ENCODE data around the gene PLK2. TPM values are rescaled to one million over a fixed set of nuclear protein-coding genes. Genes with fewer than 3 reads are reported as not detected.

The PLK2 gene
- polyA plus RNA-seq, 2 donors = 21.5 to 24.4 TPM

DNA sequence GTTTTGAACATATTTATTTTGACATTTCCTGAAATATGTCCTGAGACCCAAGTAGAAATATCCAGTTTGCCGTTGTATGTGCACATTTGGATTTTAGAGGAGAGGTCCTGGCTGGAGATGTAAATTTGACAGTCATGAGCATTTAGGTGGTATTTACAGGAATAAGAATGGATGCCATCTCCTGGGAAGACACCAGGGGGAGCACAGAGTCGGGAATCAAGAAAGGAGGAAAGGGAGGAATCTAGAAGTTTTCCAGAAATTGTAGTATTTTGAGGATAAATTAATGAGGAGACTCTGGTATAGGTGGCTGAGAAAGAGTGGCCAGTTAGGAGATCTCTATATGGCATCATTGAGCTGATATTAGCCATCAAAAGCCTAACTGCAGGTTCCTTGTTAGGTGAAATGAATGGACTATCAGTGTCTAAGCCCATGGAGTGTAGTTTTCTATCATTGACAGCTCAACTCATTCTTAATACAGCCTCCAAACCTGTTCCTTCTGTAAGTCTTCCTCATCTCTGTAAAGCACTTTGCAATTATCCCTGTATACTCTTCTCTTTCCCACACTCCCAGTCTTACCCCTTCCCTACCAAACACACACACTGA is 38.6 kb upstream of the PLK2 start:
- Histone ChIP-seq H3K4me1 (ENCODE audit: control insufficient read depth in 2 of 2, insufficient read depth in 2 of 2, low read length in 1 of 2) (no peaks in the 10 kb centered on the region), H3K27me3 (ENCODE audit: control insufficient read depth in 1 of 2, insufficient read depth in 2 of 2, low read length in 2 of 2) (no peaks in the 10 kb centered on the region), H3K27ac (ENCODE audit: low read depth in 2 of 2, low read length in 1 of 2) (no peak overlapping the region), H3K9me3 (ENCODE audit: control insufficient read depth in 2 of 2, insufficient read depth in 1 of 2, low read depth in 1 of 2, low read length in 1 of 2) (no peaks in the 10 kb centered on the region), H3K4me3 (ENCODE audit: low read depth in 1 of 2, low read length in 2 of 2) (no peak overlapping the region), H3K36me3 (ENCODE audit: control insufficient read depth in 2 of 2, insufficient read depth in 2 of 2, low read length in 1 of 2) (no peaks in the 10 kb centered on the region)
- whole genome bisulfite sequencing, 2 donors = 14 to 20% methylated on average over 2 of the region's 2 CpGs

GRCh38 chr5:58497921-58498320 is 38.0 kb upstream of the PLK2 start:
- Histone ChIP-seq H3K27me3 (ENCODE audit: control insufficient read depth in 1 of 2, insufficient read depth in 2 of 2, low read length in 2 of 2) (no peaks in the 10 kb centered on the region), H3K27ac (ENCODE audit: low read depth in 2 of 2, low read length in 1 of 2) (no peak overlapping the region), H3K4me1 (ENCODE audit: control insufficient read depth in 2 of 2, insufficient read depth in 2 of 2, low read length in 1 of 2) (no peaks in the 10 kb centered on the region)

DNA sequence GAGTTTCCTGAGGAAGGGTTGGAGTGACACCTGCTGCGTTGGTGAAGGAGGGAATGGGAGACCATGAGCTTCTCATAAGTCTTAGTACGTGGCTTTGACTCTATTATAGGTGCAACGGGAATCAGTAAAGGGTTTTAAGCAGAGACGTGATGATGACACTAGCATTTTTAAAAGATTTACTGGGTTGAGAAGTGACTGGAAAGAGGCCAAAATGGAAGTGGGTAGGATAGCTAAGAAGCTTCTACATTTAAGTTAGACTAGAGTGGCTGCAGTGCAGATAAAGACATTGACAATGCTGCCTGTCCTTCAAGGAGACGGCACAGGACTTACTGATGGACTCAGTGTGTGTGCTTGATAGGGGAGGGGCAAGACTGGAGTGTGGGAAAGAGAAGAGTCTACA is 37.5 kb upstream of the PLK2 start:
- WGBS, 2 donors = 70 to 84% methylated on average over 5 of the region's 5 CpGs
- no peaks in the 10 kb centered on the region for H3K9me3 ChIP-seq (ENCODE audit: control insufficient read depth in 2 of 2, insufficient read depth in 1 of 2, low read depth in 1 of 2, low read length in 1 of 2)
- no peak overlapping the region for H3K4me3 ChIP-seq (ENCODE audit: low read depth in 1 of 2, low read length in 2 of 2)
- no peaks in the 10 kb centered on the region for H3K4me1 ChIP-seq (ENCODE audit: control insufficient read depth in 2 of 2, insufficient read depth in 2 of 2, low read length in 1 of 2)
- no peak overlapping the region for H3K27ac ChIP-seq (ENCODE audit: low read depth in 2 of 2, low read length in 1 of 2)
- no peaks in the 10 kb centered on the region for H3K27me3 ChIP-seq (ENCODE audit: control insufficient read depth in 1 of 2, insufficient read depth in 2 of 2, low read length in 2 of 2)
- no peaks in the 10 kb centered on the region for H3K36me3 ChIP-seq (ENCODE audit: control insufficient read depth in 2 of 2, insufficient read depth in 2 of 2, low read length in 1 of 2)

More at GRCh38 chr5:58497921-58498320, 38.0 kb upstream of the PLK2 start:
- no peaks in the 10 kb centered on the region for H3K36me3 ChIP-seq (ENCODE audit: control insufficient read depth in 2 of 2, insufficient read depth in 2 of 2, low read length in 1 of 2)
- H3K4me3 ChIP-seq (ENCODE audit: low read depth in 1 of 2, low read length in 2 of 2) = no peak overlapping the region
- no peaks in the 10 kb centered on the region for H3K9me3 ChIP-seq (ENCODE audit: control insufficient read depth in 2 of 2, insufficient read depth in 1 of 2, low read depth in 1 of 2, low read length in 1 of 2)

- no peak overlapping the region for H3K4me3 ChIP-seq (ENCODE audit: low read depth in 1 of 2, low read length in 2 of 2)
- H3K27ac ChIP-seq (ENCODE audit: low read depth in 2 of 2, low read length in 1 of 2) = no peak overlapping the region
- H3K9me3 ChIP-seq (ENCODE audit: control insufficient read depth in 2 of 2, insufficient read depth in 1 of 2, low read depth in 1 of 2, low read length in 1 of 2) = no peaks in the 10 kb centered on the region
- 65 to 69% methylated on average over 3 of the region's 3 CpGs for WGBS, 2 donors
- no peaks in the 10 kb centered on the region for H3K36me3 ChIP-seq (ENCODE audit: control insufficient read depth in 2 of 2, insufficient read depth in 2 of 2, low read length in 1 of 2)
- no peaks in the 10 kb centered on the region for H3K27me3 ChIP-seq (ENCODE audit: control insufficient read depth in 1 of 2, insufficient read depth in 2 of 2, low read length in 2 of 2)
- H3K4me1 ChIP-seq (ENCODE audit: control insufficient read depth in 2 of 2, insufficient read depth in 2 of 2, low read length in 1 of 2) = no peaks in the 10 kb centered on the region
These were observed 36.6 kb upstream of the PLK2 start for GRCh38 chr5:58496488-58496887.

GRCh38 chr5:58493141-58493540 is 33.3 kb upstream of the PLK2 start:
- Histone ChIP-seq H3K4me1 (ENCODE audit: control insufficient read depth in 2 of 2, insufficient read depth in 2 of 2, low read length in 1 of 2) (no peaks in the 10 kb centered on the region), H3K36me3 (ENCODE audit: control insufficient read depth in 2 of 2, insufficient read depth in 2 of 2, low read length in 1 of 2) (no peaks in the 10 kb centered on the region), H3K4me3 (ENCODE audit: low read depth in 1 of 2, low read length in 2 of 2) (no peak overlapping the region), H3K27ac (ENCODE audit: low read depth in 2 of 2, low read length in 1 of 2) (no peak overlapping the region), H3K27me3 (ENCODE audit: control insufficient read depth in 1 of 2, insufficient read depth in 2 of 2, low read length in 2 of 2) (no peaks in the 10 kb centered on the region), H3K9me3 (ENCODE audit: control insufficient read depth in 2 of 2, insufficient read depth in 1 of 2, low read depth in 1 of 2, low read length in 1 of 2) (no peaks in the 10 kb centered on the region)

GRCh38 chr5:58491216-58491892 is 31.5 kb upstream of the PLK2 start, which contains the start of gene GAPT:
TSS of gene GAPT (plus strand) at chr5:58491435. CDS start at chr5:58494537, 3,102 bp downstream.
- H3K27ac ChIP-seq (ENCODE audit: low read depth in 2 of 2, low read length in 1 of 2) = no peak within 1 kb of the TSS
- no peaks in the 10 kb centered on the region for H3K4me1 ChIP-seq (ENCODE audit: control insufficient read depth in 2 of 2, insufficient read depth in 2 of 2, low read length in 1 of 2)

GRCh38 chr5:58490402-58491050 is 30.6 kb upstream of the PLK2 start:
- WGBS, 2 donors = 61 to 65% methylated on average over 4 of the region's 4 CpGs
- Histone ChIP-seq H3K27me3 (ENCODE audit: control insufficient read depth in 1 of 2, insufficient read depth in 2 of 2, low read length in 2 of 2) (peaks cover 0 to under 1% of the 10 kb centered on the region in 2 donors), H3K27ac (ENCODE audit: low read depth in 2 of 2, low read length in 1 of 2) (no peak overlapping the region)

More at GRCh38 chr5:58491216-58491892, 31.5 kb upstream of the PLK2 start, which contains the start of gene GAPT:
- H3K9me3 ChIP-seq (ENCODE audit: control insufficient read depth in 2 of 2, insufficient read depth in 1 of 2, low read depth in 1 of 2, low read length in 1 of 2) = no peaks in the 10 kb centered on the region
- H3K27me3 ChIP-seq (ENCODE audit: control insufficient read depth in 1 of 2, insufficient read depth in 2 of 2, low read length in 2 of 2) = no peaks in the 10 kb centered on the region
- H3K36me3 ChIP-seq (ENCODE audit: control insufficient read depth in 2 of 2, insufficient read depth in 2 of 2, low read length in 1 of 2) = no peaks in the 10 kb centered on the region
- no peak within 1 kb of the TSS for H3K4me3 ChIP-seq (ENCODE audit: low read depth in 1 of 2, low read length in 2 of 2)
- 61 to 70% methylated on average over 6 of the region's 6 CpGs for WGBS, 2 donors

DNA sequence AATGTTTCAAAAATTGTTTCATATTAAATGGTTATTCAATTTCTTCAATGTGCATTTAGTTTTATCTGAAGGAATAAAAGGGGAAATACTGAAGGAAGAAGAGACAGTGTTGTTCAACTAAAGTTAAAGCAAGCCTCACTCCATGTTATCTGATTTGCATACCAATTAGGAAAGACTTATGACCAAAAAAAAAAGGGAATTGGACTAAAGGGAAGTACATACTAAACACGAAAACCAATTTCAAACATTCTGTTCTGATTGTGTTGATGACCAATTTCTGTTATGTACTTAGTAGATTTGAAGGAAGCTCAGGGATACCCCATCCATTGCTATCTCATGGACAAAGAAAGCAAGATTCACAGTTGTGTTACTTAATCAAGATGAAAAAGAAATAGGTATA is 26.4 kb upstream of the PLK2 start:
- no peak overlapping the region for H3K4me3 ChIP-seq (ENCODE audit: low read depth in 1 of 2, low read length in 2 of 2)
- peaks cover 0 to 13% of the 10 kb centered on the region in 2 donors for H3K9me3 ChIP-seq (ENCODE audit: control insufficient read depth in 2 of 2, insufficient read depth in 1 of 2, low read depth in 1 of 2, low read length in 1 of 2)
- H3K27ac ChIP-seq (ENCODE audit: low read depth in 2 of 2, low read length in 1 of 2) = no peak overlapping the region
- no peaks in the 10 kb centered on the region for H3K4me1 ChIP-seq (ENCODE audit: control insufficient read depth in 2 of 2, insufficient read depth in 2 of 2, low read length in 1 of 2)
- no peaks in the 10 kb centered on the region for H3K36me3 ChIP-seq (ENCODE audit: control insufficient read depth in 2 of 2, insufficient read depth in 2 of 2, low read length in 1 of 2)
- H3K27me3 ChIP-seq (ENCODE audit: control insufficient read depth in 1 of 2, insufficient read depth in 2 of 2, low read length in 2 of 2) = peaks cover 0 to 3% of the 10 kb centered on the region in 2 donors
- WGBS, 2 donors = 64 to 79% methylated on average over 1 of the region's 1 CpG

More at GRCh38 chr5:58490402-58491050, 30.6 kb upstream of the PLK2 start:
- H3K4me1 ChIP-seq (ENCODE audit: control insufficient read depth in 2 of 2, insufficient read depth in 2 of 2, low read length in 1 of 2) = no peaks in the 10 kb centered on the region
- H3K9me3 ChIP-seq (ENCODE audit: control insufficient read depth in 2 of 2, insufficient read depth in 1 of 2, low read depth in 1 of 2, low read length in 1 of 2) = no peaks in the 10 kb centered on the region
- no peaks in the 10 kb centered on the region for H3K36me3 ChIP-seq (ENCODE audit: control insufficient read depth in 2 of 2, insufficient read depth in 2 of 2, low read length in 1 of 2)
- H3K4me3 ChIP-seq (ENCODE audit: low read depth in 1 of 2, low read length in 2 of 2) = no peak overlapping the region

GRCh38 chr5:58484505-58484904 is 24.6 kb upstream of the PLK2 start:
- H3K9me3 ChIP-seq (ENCODE audit: control insufficient read depth in 2 of 2, insufficient read depth in 1 of 2, low read depth in 1 of 2, low read length in 1 of 2) = peaks cover 0 to 17% of the 10 kb centered on the region in 2 donors
- H3K4me1 ChIP-seq (ENCODE audit: control insufficient read depth in 2 of 2, insufficient read depth in 2 of 2, low read length in 1 of 2) = no peaks in the 10 kb centered on the region
- WGBS, 2 donors = 84 to 87% methylated on average over 4 of the region's 4 CpGs
- H3K36me3 ChIP-seq (ENCODE audit: control insufficient read depth in 2 of 2, insufficient read depth in 2 of 2, low read length in 1 of 2) = no peaks in the 10 kb centered on the region
- H3K27ac ChIP-seq (ENCODE audit: low read depth in 2 of 2, low read length in 1 of 2) = no peak overlapping the region
- no peak overlapping the region for H3K4me3 ChIP-seq (ENCODE audit: low read depth in 1 of 2, low read length in 2 of 2)
- peaks cover 0 to 3% of the 10 kb centered on the region in 2 donors for H3K27me3 ChIP-seq (ENCODE audit: control insufficient read depth in 1 of 2, insufficient read depth in 2 of 2, low read length in 2 of 2)

Measured in esophagus (tissue), 2 donors.